Gastrocnemius medialis (tissue), 4 donors: Measurements from ENCODE around the gene MYO15A. TPM values are rescaled to one million over a fixed set of nuclear protein-coding genes. Genes with fewer than 3 reads are reported as not detected.

Source experiments
- ATAC-seq, 2 donors: fragments of 150-250 bp; one replicate each; pipeline ENCODE4 v1.9.1; 2016
- DNase-seq, 2 donors: peaks; one replicate each; pipeline ENCODE4 v3.0.0-alpha.2; 2019
- H3K27ac ChIP-seq, 4 donors: fragments of 200-600 bp; sonication (generic); 1 replicate in 1 of 4; 2 replicates in 3 of 4; pipeline ENCODE4 v1.5.1; 2016 to 2018; ENCODE audit warnings: mild to moderate bottlenecking in 2 of 4, moderate library complexity in 1 of 4
- H3K27me3 ChIP-seq, 3 donors: fragments of 200-600 bp; sonication (generic) in 2 of 3; 1 replicate in 1 of 3; 2 replicates in 2 of 3; pipeline versions ENCODE4 v1.5.1 to v1.6.0; 2016 to 2019; ENCODE audit warnings: mild to moderate bottlenecking in 1 of 3, moderate library complexity in 1 of 3
- H3K36me3 ChIP-seq, 2 donors: fragments of 200-600 bp; sonication (generic) in 1 of 2; one replicate each; pipeline ENCODE4 v1.5.1; 2017 to 2018
- H3K4me1 ChIP-seq, 2 donors: fragments of 200-600 bp; sonication (generic) in 1 of 2; one replicate each; pipeline ENCODE4 v1.5.1; 2016 to 2017; ENCODE audit warnings: mild to moderate bottlenecking in 2 of 2
- H3K4me3 ChIP-seq, 4 donors: fragments of 200-600 bp; sonication (generic) in 3 of 4; 1 replicate in 1 of 4; 2 replicates in 3 of 4; pipeline ENCODE4 v1.5.1; 2016 to 2019; ENCODE audit warnings: mild to moderate bottlenecking in 2 of 4
- H3K9me3 ChIP-seq, 3 donors: fragments of 200-600 bp; sonication (generic) in 2 of 3; 1 replicate in 1 of 3; 2 replicates in 2 of 3; pipeline ENCODE4 v1.5.1; 2016 to 2019
- CTCF ChIP-seq, 5 experiments: fragments of 450-650 bp in 3 of 5; fragments of 200-600 bp in 2 of 5; sonication (generic) in 2 of 5; IDR thresholded peaks in 4 of 5; conservative IDR thresholded peaks in 1 of 5; 1 replicate in 4 of 5; 2 replicates in 1 of 5; pipeline ENCODE4 v1.5.1; 2016 to 2019; ENCODE audit warnings: antibody characterized with exemption in 5 of 5, mild to moderate bottlenecking in 3 of 5, moderate library complexity in 3 of 5
- POLR2A ChIP-seq, 2 donors: fragments of 450-650 bp; IDR thresholded peaks; one replicate each; pipeline ENCODE4 v1.6.1; 2017; ENCODE audit warnings: antibody characterized with exemption in 2 of 2, mild to moderate bottlenecking in 2 of 2, moderate library complexity in 2 of 2
- in situ Hi-C, 4 donors: fragments of 200-750 bp; cut with MboI; loops; one replicate each; pipeline versions ENCODE4 v1.15.0 to v1.8.0; 2017; ENCODE audit warnings: low sequenced_read_pairs in 4 of 4
- intact Hi-C: fragments of 100-400 bp; cut with DNase I; formaldehyde crosslinking; loops from one replicate; pipeline ENCODE4 v1.15.1; 2023; ENCODE audit warnings: low total_unique reads
- total RNA-seq, 4 donors: library from RNA; depleted of rRNA; stranded (reverse); fragments of >200 nt; gene quantifications; one replicate each; pipeline versions ENCODE4 v1.1.0 to v1.2.3, GENCODE V29; 2016

MYO15A gene
- total RNA-seq, 4 donors from 2014 or later: 0.04 to 0.70 (median 0.31) TPM; not detected in 1

- H3K4me1 ChIP-seq: peaks cover 3 to 14% of the 10 kb centered on the region in 2 donors
- H3K27me3 ChIP-seq: no peaks in the 10 kb centered on the region
- H3K27ac ChIP-seq: no peak overlapping the region
- TF ChIP-seq POLR2A (IDR thresholded peaks at IDR 0.05) (no peak), CTCF (IDR thresholded peaks at IDR 0.05 in 4 of 5, conservative IDR thresholded peaks at IDR 0.05 in 1 of 5) (no peak)
- no peak for ATAC-seq
- in situ Hi-C loops (no loop called here), intact Hi-C loops (no loop called here)
- DNase-seq: no peak
- no peaks in the 10 kb centered on the region for H3K36me3 ChIP-seq
- no peaks in the 10 kb centered on the region for H3K9me3 ChIP-seq
- H3K4me3 ChIP-seq: no peak overlapping the region
These were observed 7.5 kb downstream of the MYO15A start for GRCh38 chr17:18116078-18116477.

GRCh38 chr17:18117533-18117932 is 9.0 kb downstream of the MYO15A start:
- peak; percentile 40 to 53 for ATAC-seq
- H3K36me3 ChIP-seq: no peaks in the 10 kb centered on the region
- peaks cover 3 to 14% of the 10 kb centered on the region in 2 donors for H3K4me1 ChIP-seq
- in situ Hi-C loops (no loop called here), intact Hi-C loops (no loop called here)
- TF ChIP-seq POLR2A (IDR thresholded peaks at IDR 0.05): no peak
- no peak for TF ChIP-seq CTCF (IDR thresholded peaks at IDR 0.05 in 4 of 5, conservative IDR thresholded peaks at IDR 0.05 in 1 of 5)
- DNase-seq: no peak
- no peak overlapping the region for H3K4me3 ChIP-seq
- no peaks in the 10 kb centered on the region for H3K27me3 ChIP-seq
- no peaks in the 10 kb centered on the region for H3K9me3 ChIP-seq
- H3K27ac ChIP-seq: peak overlapping the region in 1 of 4 donors; percentile 57

GRCh38 chr17:18117982-18118975 is 9.7 kb downstream of the MYO15A start:
- DNase-seq: peak; percentile 28 to 37
- TF ChIP-seq CTCF (IDR thresholded peaks at IDR 0.05 in 4 of 5, conservative IDR thresholded peaks at IDR 0.05 in 1 of 5): no peak
- ATAC-seq: peak; percentile 61 to 69
- peak overlapping the region in 1 of 4 donors; percentile 57 for H3K27ac ChIP-seq
- no peak overlapping the region for H3K4me3 ChIP-seq
- intact Hi-C loops (no loop called here), in situ Hi-C loops (no loop called here)
- H3K36me3 ChIP-seq: no peaks in the 10 kb centered on the region
- H3K27me3 ChIP-seq: no peaks in the 10 kb centered on the region
- peaks cover 10 to 21% of the 10 kb centered on the region in 2 donors for H3K4me1 ChIP-seq
- H3K9me3 ChIP-seq: no peaks in the 10 kb centered on the region

- Histone ChIP-seq H3K4me1 (peaks cover 19 to 29% of the 10 kb centered on the region in 2 donors), H3K9me3 (no peaks in the 10 kb centered on the region), H3K4me3 (no peak overlapping the region), H3K27ac (no peak overlapping the region), H3K27me3 (no peaks in the 10 kb centered on the region), H3K36me3 (no peaks in the 10 kb centered on the region)
- intact Hi-C loops (no loop called here), in situ Hi-C loops (no loop called here)
- DNase-seq: no peak
- TF ChIP-seq POLR2A (IDR thresholded peaks at IDR 0.05) (no peak), CTCF (IDR thresholded peaks at IDR 0.05 in 4 of 5, conservative IDR thresholded peaks at IDR 0.05 in 1 of 5) (no peak)
- no peak for ATAC-seq
These were observed 10.7 kb downstream of the MYO15A start for GRCh38 chr17:18119166-18119745.
